HG03571 (cell line): ENCODE results near the gene CREBRF.
"Not testable (repeated sequence)": the region's sequence is repeated elsewhere in the genome, so short reads cannot be mapped to it uniquely, and the experiment has no call there.

Experiments used
- ATAC-seq: cut with Tn5 transposase; IDR thresholded peaks from one replicate; pipeline ENCODE4 v1.9.1; 2021; ENCODE audit not compliant: unreplicated experiment

The CREBRF gene

GRCh38 chr5:173152547-173152946, 96.4 kb downstream of the CREBRF start:
- no peak for ATAC-seq

- ATAC-seq = no peak
Observed at GRCh38 chr5:173153842-173154241, 97.7 kb downstream of the CREBRF start.

GRCh38 chr5:173154619-173155018, 98.5 kb downstream of the CREBRF start:
- not testable (repeated sequence) for ATAC-seq

GRCh38 chr5:173155912-173156311, 99.8 kb downstream of the CREBRF start:
- no peak for ATAC-seq

- no peak for ATAC-seq
Observed at GRCh38 chr5:173158366-173158765, 102.2 kb downstream of the CREBRF start.

GRCh38 chr5:173159256-173159655, 103.1 kb downstream of the CREBRF start:
- ATAC-seq = no peak

GRCh38 chr5:173161148-173161547, 105.0 kb downstream of the CREBRF start:
- no peak for ATAC-seq

- ATAC-seq = no peak
Observed at GRCh38 chr5:173163219-173163618, 107.1 kb downstream of the CREBRF start.

- no peak for ATAC-seq
Observed at GRCh38 chr5:173165177-173166016, 109.2 kb downstream of the CREBRF start.

GRCh38 chr5:173172166-173172565, 116.0 kb downstream of the CREBRF start:
- no peak for ATAC-seq

GRCh38 chr5:173175523-173175922, 119.4 kb downstream of the CREBRF start:
- ATAC-seq = no peak

- ATAC-seq = no peak
Observed at GRCh38 chr5:173178369-173178910, 122.3 kb downstream of the CREBRF start.

- ATAC-seq = no peak
Observed at GRCh38 chr5:173180331-173180730, 124.2 kb downstream of the CREBRF start.

- no peak for ATAC-seq
Observed at GRCh38 chr5:173187054-173187743, 131.0 kb downstream of the CREBRF start.

- no peak for ATAC-seq
Observed at GRCh38 chr5:173188280-173188679, 132.1 kb downstream of the CREBRF start.
